Neutrophil (primary cell): ENCODE measurements around the gene JAKMIP1.

Experiments used
- H3K27ac ChIP-seq: fragments of 200-600 bp; sonication (generic); 2 replicates; pipeline ENCODE4 v1.5.1; 2016; ENCODE audit warnings: mild to moderate bottlenecking, moderate library complexity
- H3K27me3 ChIP-seq: fragments of 200-600 bp; sonication (generic); 2 replicates; pipeline ENCODE4 v1.6.0; 2016; ENCODE audit warnings: mild to moderate bottlenecking
- H3K36me3 ChIP-seq: fragments of 200-600 bp; sonication (generic); 2 replicates; pipeline ENCODE4 v1.5.1; 2017
- H3K4me1 ChIP-seq, 2 experiments: fragments of 200-600 bp in 1 of 2; sonication (generic) in 1 of 2; 1 replicate in 1 of 2; 2 replicates in 1 of 2; pipeline versions ENCODE4 v1.5.1 to v1.6.1; 2013 to 2016; ENCODE audit warnings: low read depth in 1 of 2, low read length in 1 of 2, mild to moderate bottlenecking in 1 of 2, moderate library complexity in 1 of 2; ENCODE audit not compliant: control insufficient read depth in 1 of 2, insufficient read depth in 1 of 2
- H3K4me3 ChIP-seq, 2 experiments: fragments of 200-600 bp in 1 of 2; sonication (generic) in 1 of 2; 1 replicate in 1 of 2; 2 replicates in 1 of 2; pipeline ENCODE4 v1.5.1; 2013 to 2016; ENCODE audit warnings: low read depth in 1 of 2, low read length in 1 of 2, mild to moderate bottlenecking in 1 of 2, moderate library complexity in 1 of 2
- H3K9me3 ChIP-seq: fragments of 200-600 bp; sonication (generic); 2 replicates; pipeline ENCODE4 v1.5.1; 2016
- CTCF ChIP-seq: fragments of 200-600 bp; sonication (generic); IDR thresholded peaks from 2 replicates; pipeline ENCODE4 v1.5.1; 2016; ENCODE audit warnings: antibody characterized with exemption

The JAKMIP1 gene

GRCh38 chr4:6198278-6198677 lies 2.1 kb downstream of the JAKMIP1 start:
- Histone ChIP-seq H3K36me3 (no peaks in the 10 kb centered on the region), H3K9me3 (no peaks in the 10 kb centered on the region), H3K27me3 (peaks cover 74% of the 10 kb centered on the region), H3K27ac (no peak overlapping the region), H3K4me3 (no peak overlapping the region), H3K4me1 (no peaks in the 10 kb centered on the region)
- TF ChIP-seq CTCF, result no peak

- Histone ChIP-seq H3K27me3 (peaks cover 68% of the 10 kb centered on the region), H3K4me3 (no peak overlapping the region), H3K27ac (no peak overlapping the region), H3K36me3 (no peaks in the 10 kb centered on the region), H3K9me3 (no peaks in the 10 kb centered on the region), H3K4me1 (no peaks in the 10 kb centered on the region)
- no peak for TF ChIP-seq CTCF
These were observed 2.7 kb downstream of the JAKMIP1 start for GRCh38 chr4:6197433-6198174.

GRCh38 chr4:6196871-6197270 lies 3.5 kb downstream of the JAKMIP1 start:
- no peaks in the 10 kb centered on the region for H3K9me3 ChIP-seq
- peaks cover 60% of the 10 kb centered on the region for H3K27me3 ChIP-seq
- H3K4me1 ChIP-seq, result no peaks in the 10 kb centered on the region
- no peaks in the 10 kb centered on the region for H3K36me3 ChIP-seq
- H3K27ac ChIP-seq, result no peak overlapping the region
- no peak overlapping the region for H3K4me3 ChIP-seq
- no peak for TF ChIP-seq CTCF

- Histone ChIP-seq H3K4me1 (no peaks in the 10 kb centered on the region), H3K27me3 (peaks cover 55% of the 10 kb centered on the region), H3K9me3 (no peaks in the 10 kb centered on the region), H3K4me3 (no peak overlapping the region), H3K27ac (no peak overlapping the region), H3K36me3 (no peaks in the 10 kb centered on the region)
- no peak for TF ChIP-seq CTCF
These were observed 4.0 kb downstream of the JAKMIP1 start for GRCh38 chr4:6196324-6196723.

- H3K9me3 ChIP-seq, result no peaks in the 10 kb centered on the region
- H3K4me3 ChIP-seq, result no peak overlapping the region
- H3K27ac ChIP-seq, result no peak overlapping the region
- H3K27me3 ChIP-seq, result peaks cover 49% of the 10 kb centered on the region
- no peaks in the 10 kb centered on the region for H3K36me3 ChIP-seq
- no peaks in the 10 kb centered on the region for H3K4me1 ChIP-seq
- no peak for TF ChIP-seq CTCF
These were observed 4.6 kb downstream of the JAKMIP1 start for GRCh38 chr4:6195602-6196319.
